NCI-H524 treated with DMSO at 0.1 percent for 48 hours (cell line): ENCODE measurements around the gene GRM7.

Experiments used
- DNase-seq: peaks from one replicate; lab custom pipeline; 2025; lab: John Stamatoyannopoulos, UW

Gene GRM7

GRCh38 chr3:7504886-7505775 lies 644.2 kb downstream of the GRM7 start:
- DNase-seq = no peak

GRCh38 chr3:7506606-7507180 lies 645.8 kb downstream of the GRM7 start:
- DNase-seq = peak; percentile 8

GRCh38 chr3:7508821-7509220 lies 647.9 kb downstream of the GRM7 start:
- DNase-seq = no peak

- no peak for DNase-seq
These were observed 651.1 kb downstream of the GRM7 start for GRCh38 chr3:7512048-7512447.

GRCh38 chr3:7518026-7518425 lies 657.1 kb downstream of the GRM7 start:
- DNase-seq = peak; percentile 56

- DNase-seq = peak; percentile 54
These were observed 657.5 kb downstream of the GRM7 start for GRCh38 chr3:7518456-7518855.

- DNase-seq = peak; percentile 34
These were observed 659.1 kb downstream of the GRM7 start for GRCh38 chr3:7520059-7520458.

- no peak for DNase-seq
These were observed 659.7 kb downstream of the GRM7 start for GRCh38 chr3:7520593-7520992.

GRCh38 chr3:7536510-7536909 lies 675.6 kb downstream of the GRM7 start:
- no peak for DNase-seq

- DNase-seq = no peak
These were observed 676.0 kb downstream of the GRM7 start for GRCh38 chr3:7536921-7537320.

GRCh38 chr3:7543294-7543880 lies 682.5 kb downstream of the GRM7 start:
- no peak for DNase-seq

GRCh38 chr3:7545334-7545733 lies 684.4 kb downstream of the GRM7 start:
- no peak for DNase-seq

- DNase-seq = no peak
These were observed 685.3 kb downstream of the GRM7 start for GRCh38 chr3:7546253-7546652.

- DNase-seq = no peak
These were observed 686.9 kb downstream of the GRM7 start for GRCh38 chr3:7547826-7548225.

- no peak for DNase-seq
These were observed 702.0 kb downstream of the GRM7 start for GRCh38 chr3:7562892-7563291.

GRCh38 chr3:7565574-7565973 lies 704.7 kb downstream of the GRM7 start:
- DNase-seq = no peak

- DNase-seq = no peak
These were observed 706.2 kb downstream of the GRM7 start for GRCh38 chr3:7567160-7567559.

- DNase-seq = no peak
These were observed 707.7 kb downstream of the GRM7 start for GRCh38 chr3:7568526-7569184.

- no peak for DNase-seq
These were observed 712.4 kb downstream of the GRM7 start for GRCh38 chr3:7573330-7573729.

- DNase-seq = no peak
These were observed 713.5 kb downstream of the GRM7 start for GRCh38 chr3:7574435-7574834.

GRCh38 chr3:7576071-7576470 lies 715.2 kb downstream of the GRM7 start:
- DNase-seq = no peak

GRCh38 chr3:7576506-7576905 lies 715.6 kb downstream of the GRM7 start:
- DNase-seq = no peak

GRCh38 chr3:7577513-7577912 lies 716.6 kb downstream of the GRM7 start:
- DNase-seq = no peak
